Measurements from ENCODE around the gene GALM.
"Not testable (repeated sequence)": the region's sequence is repeated elsewhere in the genome, so short reads cannot be mapped to it uniquely, and the experiment has no call there.

The GALM gene

DNA sequence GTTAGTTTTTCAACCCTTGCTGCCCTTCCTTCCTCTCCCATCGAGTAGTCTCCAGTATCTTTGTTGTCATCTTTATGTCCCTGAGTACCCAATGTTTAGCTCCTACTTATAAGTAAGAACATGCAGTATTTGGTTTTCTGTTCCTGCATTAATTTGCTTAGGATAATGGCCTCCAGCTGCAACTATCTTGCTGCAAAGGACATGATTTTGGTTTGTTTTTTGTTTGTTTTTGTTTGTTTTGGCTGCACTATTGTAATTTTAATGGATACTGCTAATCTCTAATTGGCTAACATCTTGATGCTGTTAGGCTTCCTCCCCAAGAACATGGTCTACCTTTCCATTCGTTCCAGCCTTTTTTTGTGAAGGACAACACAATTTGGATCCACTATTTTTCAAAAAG is 32.0 kb upstream of the GALM start:
- Histone ChIP-seq H3K36me3 (replicated peaks) (no peaks in the 10 kb centered on the region), H3K27me3 (replicated peaks) (no peaks in the 10 kb centered on the region), H3K4me3 (ENCODE audit: low read depth, low read length) (no peak overlapping the region), H3K27ac (no peak overlapping the region)
- TF ChIP-seq, protein P1, sequence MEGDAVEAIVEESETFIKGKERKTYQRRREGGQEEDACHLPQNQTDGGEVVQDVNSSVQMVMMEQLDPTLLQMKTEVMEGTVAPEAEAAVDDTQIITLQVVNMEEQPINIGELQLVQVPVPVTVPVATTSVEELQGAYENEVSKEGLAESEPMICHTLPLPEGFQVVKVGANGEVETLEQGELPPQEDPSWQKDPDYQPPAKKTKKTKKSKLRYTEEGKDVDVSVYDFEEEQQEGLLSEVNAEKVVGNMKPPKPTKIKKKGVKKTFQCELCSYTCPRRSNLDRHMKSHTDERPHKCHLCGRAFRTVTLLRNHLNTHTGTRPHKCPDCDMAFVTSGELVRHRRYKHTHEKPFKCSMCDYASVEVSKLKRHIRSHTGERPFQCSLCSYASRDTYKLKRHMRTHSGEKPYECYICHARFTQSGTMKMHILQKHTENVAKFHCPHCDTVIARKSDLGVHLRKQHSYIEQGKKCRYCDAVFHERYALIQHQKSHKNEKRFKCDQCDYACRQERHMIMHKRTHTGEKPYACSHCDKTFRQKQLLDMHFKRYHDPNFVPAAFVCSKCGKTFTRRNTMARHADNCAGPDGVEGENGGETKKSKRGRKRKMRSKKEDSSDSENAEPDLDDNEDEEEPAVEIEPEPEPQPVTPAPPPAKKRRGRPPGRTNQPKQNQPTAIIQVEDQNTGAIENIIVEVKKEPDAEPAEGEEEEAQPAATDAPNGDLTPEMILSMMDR (IDR thresholded peaks at IDR 0.05; ENCODE audit: low read depth, low read length, missing control alignments) = no peak
- no peak for DNase-seq
- in situ Hi-C loops (cut with HindIII; ENCODE audit: low pct_ligation_motif_present, low sequenced_read_pairs) = no loop called here

DNA sequence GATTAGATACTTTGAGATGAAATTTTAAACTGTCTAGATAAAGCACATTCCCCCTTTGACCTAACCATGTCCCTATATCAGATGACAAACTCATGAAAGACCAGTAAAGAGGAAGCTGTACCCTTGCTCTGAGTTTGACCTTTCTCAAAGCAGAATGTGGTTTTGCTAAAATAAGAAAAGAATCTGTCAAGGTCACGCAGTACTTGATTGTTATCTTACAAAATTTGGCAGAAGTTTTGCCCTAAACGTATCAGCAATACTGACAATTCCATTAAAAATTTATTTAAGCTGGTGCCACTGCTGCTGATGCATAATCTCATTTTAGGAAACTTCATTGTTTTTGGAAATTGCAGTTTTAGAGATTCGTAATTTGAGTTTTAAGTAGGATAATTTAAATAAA is 31.2 kb upstream of the GALM start:
- TF ChIP-seq, protein P1 (IDR thresholded peaks at IDR 0.05; ENCODE audit: low read depth, low read length, missing control alignments) = no peak
- no peak overlapping the region for H3K4me3 ChIP-seq (ENCODE audit: low read depth, low read length)

DNA sequence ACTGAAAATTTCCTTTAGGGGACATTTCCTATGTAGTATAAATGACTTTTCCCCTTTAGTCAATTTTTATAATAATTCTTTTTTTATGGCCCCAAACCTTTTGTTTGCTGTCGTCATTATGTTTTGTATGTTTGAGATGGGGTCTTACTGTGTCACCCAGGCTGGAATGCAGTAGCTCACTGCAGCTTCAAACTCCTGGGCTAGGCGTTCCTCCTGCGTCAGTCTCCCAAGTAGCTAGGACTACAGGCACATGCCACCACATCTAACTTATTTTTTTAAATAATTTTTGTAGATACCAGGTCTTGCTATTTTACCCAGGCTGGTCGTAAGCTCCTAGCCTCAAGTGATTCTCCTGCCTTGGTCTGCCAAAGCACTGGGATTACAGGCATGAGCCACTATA is 30.8 kb upstream of the GALM start:
- in situ Hi-C loops (cut with HindIII; ENCODE audit: low pct_ligation_motif_present, low sequenced_read_pairs) = no loop called here
- no peak for DNase-seq
- TF ChIP-seq, protein P1 (IDR thresholded peaks at IDR 0.05; ENCODE audit: low read depth, low read length, missing control alignments) = no peak
- Histone ChIP-seq H3K27ac (no peak overlapping the region), H3K27me3 (replicated peaks) (no peaks in the 10 kb centered on the region), H3K36me3 (replicated peaks) (no peaks in the 10 kb centered on the region), H3K4me3 (ENCODE audit: low read depth, low read length) (no peak overlapping the region)

More for the DNA sequence above, 31.2 kb upstream of the GALM start:
- no peak for DNase-seq
- no peak overlapping the region for H3K27ac ChIP-seq
- in situ Hi-C loops (cut with HindIII; ENCODE audit: low pct_ligation_motif_present, low sequenced_read_pairs) = no loop called here
- H3K36me3 ChIP-seq (replicated peaks) = no peaks in the 10 kb centered on the region
- no peaks in the 10 kb centered on the region for H3K27me3 ChIP-seq (replicated peaks)

- in situ Hi-C loops (cut with HindIII; ENCODE audit: low pct_ligation_motif_present, low sequenced_read_pairs) = no loop called here
- Histone ChIP-seq H3K27ac (no peak overlapping the region), H3K4me3 (ENCODE audit: low read depth, low read length) (no peak overlapping the region), H3K36me3 (replicated peaks) (no peaks in the 10 kb centered on the region), H3K27me3 (replicated peaks) (no peaks in the 10 kb centered on the region)
- TF ChIP-seq, protein P1 (IDR thresholded peaks at IDR 0.05; ENCODE audit: low read depth, low read length, missing control alignments) = no peak
- no peak for DNase-seq
Measured at GRCh38 chr2:38636069-38636468, 29.8 kb upstream of the GALM start.

DNA sequence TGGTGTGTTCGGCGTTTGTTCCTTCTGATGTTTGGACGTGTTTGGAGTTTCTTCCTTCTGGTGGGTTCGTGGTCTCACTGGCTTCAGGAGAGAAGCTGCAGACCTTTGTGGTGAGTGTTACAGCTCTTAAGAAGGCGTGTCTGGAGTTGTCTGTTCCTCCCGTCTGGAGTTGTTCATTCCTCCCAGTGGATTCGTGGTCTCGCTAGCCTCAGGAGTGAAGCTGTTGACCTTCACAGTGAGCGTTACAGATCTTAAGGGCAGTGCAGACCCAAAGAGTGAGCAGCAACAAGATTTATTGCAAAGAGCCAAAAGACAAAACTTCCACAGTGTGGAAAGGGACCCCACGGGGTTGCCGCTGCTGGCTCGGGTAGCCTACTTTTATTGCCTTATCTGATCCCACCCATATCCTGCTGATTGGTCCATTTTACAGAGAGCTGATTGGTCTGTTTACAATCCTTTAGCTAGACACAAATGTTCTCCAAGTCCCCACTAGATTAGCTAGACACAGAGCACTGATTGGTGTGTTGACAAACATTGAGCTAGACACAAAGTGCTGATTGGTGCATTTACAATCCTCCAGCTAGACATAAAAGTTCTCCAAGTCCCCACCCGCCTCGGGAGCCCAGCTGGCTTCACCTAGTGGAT is 23.4 kb upstream of the GALM start:
- H3K36me3 ChIP-seq (replicated peaks); in situ Hi-C loops (cut with HindIII; ENCODE audit: low pct_ligation_motif_present, low sequenced_read_pairs); DNase-seq; H3K27me3 ChIP-seq (replicated peaks); H3K4me3 ChIP-seq (ENCODE audit: low read depth, low read length); H3K27ac ChIP-seq: not testable (repeated sequence)

GRCh38 chr2:38643021-38643671 is 22.8 kb upstream of the GALM start:
- TF ChIP-seq, protein P1 (IDR thresholded peaks at IDR 0.05; ENCODE audit: low read depth, low read length, missing control alignments) = no peak
- H3K27me3 ChIP-seq (replicated peaks) = no peaks in the 10 kb centered on the region
- no peak for DNase-seq
- H3K4me3 ChIP-seq (ENCODE audit: low read depth, low read length) = no peak overlapping the region
- in situ Hi-C loops (cut with HindIII; ENCODE audit: low pct_ligation_motif_present, low sequenced_read_pairs) = no loop called here
- no peak overlapping the region for H3K27ac ChIP-seq
- H3K36me3 ChIP-seq (replicated peaks) = no peaks in the 10 kb centered on the region

- DNase-seq; H3K27me3 ChIP-seq (replicated peaks); H3K27ac ChIP-seq; H3K36me3 ChIP-seq (replicated peaks); H3K4me3 ChIP-seq (ENCODE audit: low read depth, low read length); in situ Hi-C loops (cut with HindIII; ENCODE audit: low pct_ligation_motif_present, low sequenced_read_pairs): not testable (repeated sequence)
Measured at GRCh38 chr2:38643683-38644511, 22.0 kb upstream of the GALM start.

Data from brain microvascular endothelial cell (primary cell).